GM19351 (cell line): Measurements from ENCODE around the gene MPHOSPH9.

ENCODE experiments used
- ATAC-seq: cut with Tn5 transposase; IDR thresholded peaks from one replicate; pipeline ENCODE4 v1.9.1; 2021; ENCODE audit warnings: mild to moderate bottlenecking, moderate library complexity; ENCODE audit not compliant: unreplicated experiment

Gene MPHOSPH9

GRCh38 chr12:123131291-123131832, 101.6 kb downstream of the MPHOSPH9 start:
- ATAC-seq = no peak

- ATAC-seq = no peak
These were observed 103.3 kb downstream of the MPHOSPH9 start for GRCh38 chr12:123129621-123130020.

GRCh38 chr12:123127182-123127495, 105.8 kb downstream of the MPHOSPH9 start:
- no peak for ATAC-seq

DNA sequence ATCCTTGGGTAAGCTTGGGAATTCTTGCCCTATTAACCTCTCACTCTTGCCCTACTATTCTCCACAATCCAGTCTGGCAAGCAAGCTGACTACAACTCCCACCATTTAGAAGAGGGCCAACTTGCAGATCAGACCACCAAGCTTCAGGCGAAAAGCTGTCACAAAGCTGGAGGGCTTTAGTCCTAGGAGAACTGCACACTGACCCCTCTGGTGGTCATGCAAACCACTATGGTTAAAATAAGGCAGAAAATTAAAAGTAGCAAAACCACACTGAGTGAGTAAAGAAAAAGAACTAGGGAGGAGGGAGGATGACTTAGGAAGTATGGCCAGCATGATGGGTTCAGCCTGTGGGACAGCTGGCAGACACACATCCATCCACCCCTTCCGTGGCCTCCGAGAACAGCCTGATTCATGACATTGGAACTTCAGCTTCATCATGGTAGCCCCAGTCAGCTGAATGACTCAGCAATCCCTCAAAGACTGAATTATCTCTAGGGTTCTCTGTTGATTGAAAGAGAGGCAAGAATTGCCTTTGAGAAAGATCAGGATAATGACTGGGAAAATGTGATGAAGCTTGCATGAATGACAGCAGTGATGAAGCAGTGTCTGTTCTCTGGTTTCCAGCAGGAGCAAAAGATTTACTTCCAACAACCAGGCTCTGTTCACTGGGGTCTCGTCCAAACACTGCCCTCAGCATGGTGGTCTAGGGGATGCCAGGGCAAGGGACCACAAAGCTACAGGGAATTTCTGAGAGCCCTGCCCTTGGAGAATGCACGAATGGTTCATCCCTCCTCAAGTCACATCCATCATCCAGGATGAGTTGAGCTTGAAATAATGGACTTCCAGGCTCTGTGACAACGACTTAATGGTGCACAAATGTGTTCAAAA, 106.4 kb downstream of the MPHOSPH9 start:
- ATAC-seq = no peak

DNA sequence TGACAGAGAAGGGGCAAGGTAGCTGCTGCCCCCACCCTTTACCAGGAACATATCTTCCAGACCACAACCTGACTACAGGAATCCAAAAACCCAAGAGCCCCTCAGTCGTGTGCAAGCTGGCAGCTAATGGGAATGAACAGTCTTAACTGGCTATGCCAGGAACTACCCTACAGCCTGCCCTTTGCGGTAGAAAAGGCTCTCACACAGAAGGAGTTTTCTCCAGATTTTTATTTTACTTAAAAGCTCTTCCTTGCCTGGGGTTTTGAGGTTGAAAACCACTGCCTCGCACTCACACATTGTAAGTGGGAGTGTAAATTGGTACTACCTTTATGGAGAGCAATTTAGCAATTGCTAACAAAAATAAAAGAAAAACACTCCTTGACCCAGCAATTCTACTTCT, 110.3 kb downstream of the MPHOSPH9 start:
- ATAC-seq = no peak

GRCh38 chr12:123121670-123122069, 111.3 kb downstream of the MPHOSPH9 start:
- no peak for ATAC-seq

- ATAC-seq = peak; percentile 28
These were observed 112.3 kb downstream of the MPHOSPH9 start for GRCh38 chr12:123120452-123121166.

DNA sequence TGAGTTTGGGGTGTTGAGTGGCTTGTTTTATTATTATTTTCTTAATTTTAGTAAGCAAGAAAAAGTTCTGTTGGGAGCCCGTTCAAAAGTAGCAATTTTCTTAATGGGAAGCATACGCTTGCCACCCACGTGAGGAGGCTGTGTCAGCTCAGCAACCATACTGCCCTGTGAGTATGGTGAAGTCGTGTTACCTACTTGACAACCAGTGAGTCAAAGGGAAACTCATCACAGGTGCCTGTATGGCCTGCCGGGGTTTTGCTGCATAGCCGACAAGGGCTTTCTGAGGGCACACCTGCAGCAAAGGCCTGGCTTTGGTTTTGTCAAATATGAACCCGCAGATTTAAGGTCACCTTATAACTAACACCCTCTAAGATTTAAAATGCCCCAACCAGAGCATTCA, 113.1 kb downstream of the MPHOSPH9 start:
- ATAC-seq = peak; percentile 92

- no peak for ATAC-seq
These were observed 114.4 kb downstream of the MPHOSPH9 start for GRCh38 chr12:123118497-123118896.

DNA sequence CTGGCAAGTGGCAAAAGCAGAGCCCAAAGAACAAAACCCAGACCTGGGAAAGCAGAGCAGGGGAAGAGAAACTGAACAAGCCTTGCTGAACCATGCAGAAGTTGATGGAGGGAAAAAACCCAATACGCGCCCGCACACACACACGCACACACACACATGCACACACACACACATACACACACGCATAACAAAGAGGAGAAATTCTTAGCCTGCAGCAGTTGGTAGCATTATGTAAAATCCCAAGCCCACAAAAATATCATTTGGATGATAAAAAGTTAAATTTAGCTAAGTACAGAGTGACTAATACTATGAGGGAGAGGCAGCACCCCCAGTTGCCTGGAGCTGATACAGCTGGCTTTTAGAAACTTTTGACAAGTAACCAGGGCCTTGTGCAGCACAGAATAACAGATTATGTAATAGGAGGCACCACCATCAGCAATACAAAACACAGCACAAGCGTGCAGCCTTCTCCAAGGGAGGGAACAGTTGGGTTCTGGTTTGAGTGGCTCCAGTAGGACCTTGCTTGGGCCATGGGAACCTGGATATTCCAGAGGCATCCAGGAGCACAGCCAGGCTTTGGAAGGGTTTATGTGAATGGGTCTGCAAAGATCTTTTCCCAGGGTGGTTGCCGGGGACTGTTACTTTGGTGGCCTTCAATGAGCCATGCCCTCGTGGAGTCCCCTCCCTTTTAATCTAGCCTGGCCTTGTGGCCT, 117.4 kb downstream of the MPHOSPH9 start:
- no peak for ATAC-seq

GRCh38 chr12:123114304-123115083, 118.4 kb downstream of the MPHOSPH9 start:
- ATAC-seq = no peak

DNA sequence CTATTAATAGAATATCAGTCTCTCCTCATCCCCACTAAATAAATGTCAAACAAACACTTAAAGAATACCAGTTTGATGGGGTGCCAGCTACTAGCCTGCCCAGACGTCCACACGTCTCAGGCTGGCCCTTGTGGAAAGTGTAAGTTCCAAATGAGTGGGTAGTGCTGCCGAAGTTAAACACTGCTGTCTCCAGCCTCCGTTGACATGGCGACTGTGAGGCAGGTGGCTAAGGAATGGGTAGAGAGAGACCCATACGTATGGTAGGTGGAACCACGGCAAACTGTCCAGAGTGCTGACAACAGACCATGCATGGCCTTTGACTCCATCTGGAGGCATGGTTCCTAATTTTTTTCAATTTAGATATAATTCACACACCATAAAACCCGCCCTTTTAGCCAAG, 119.9 kb downstream of the MPHOSPH9 start:
- ATAC-seq = no peak

DNA sequence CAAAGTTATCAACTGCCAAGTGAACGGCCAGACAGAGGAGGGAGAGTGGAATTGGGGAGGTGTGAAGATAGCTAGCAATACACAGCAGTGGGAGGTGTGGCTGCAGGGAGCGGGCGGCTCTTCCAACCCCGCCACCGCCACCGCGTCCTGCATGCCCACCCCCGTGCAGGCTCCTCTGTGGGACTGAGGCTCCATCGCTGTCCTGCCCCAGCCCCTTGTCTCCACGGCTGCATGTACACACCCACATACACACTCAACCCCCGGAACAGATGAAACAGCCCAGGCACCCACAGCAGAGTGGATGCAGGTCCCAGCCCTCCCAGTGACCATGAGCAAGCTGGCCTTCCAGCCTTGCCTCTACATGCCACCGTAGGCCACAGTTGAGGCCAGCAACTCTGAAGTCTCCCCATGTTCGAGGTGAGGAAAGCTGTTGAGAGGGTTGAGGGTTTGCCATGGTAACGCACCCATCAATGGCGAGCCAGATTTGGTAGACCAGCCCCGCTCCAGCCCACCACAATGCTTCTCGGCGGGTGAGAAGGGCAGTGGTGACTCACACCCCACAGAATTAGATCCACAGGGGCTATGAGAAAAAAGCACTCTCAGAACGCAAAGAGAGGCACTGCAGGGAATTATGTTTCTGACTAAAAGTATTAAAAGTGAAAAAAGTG, 121.3 kb downstream of the MPHOSPH9 start:
- no peak for ATAC-seq

DNA sequence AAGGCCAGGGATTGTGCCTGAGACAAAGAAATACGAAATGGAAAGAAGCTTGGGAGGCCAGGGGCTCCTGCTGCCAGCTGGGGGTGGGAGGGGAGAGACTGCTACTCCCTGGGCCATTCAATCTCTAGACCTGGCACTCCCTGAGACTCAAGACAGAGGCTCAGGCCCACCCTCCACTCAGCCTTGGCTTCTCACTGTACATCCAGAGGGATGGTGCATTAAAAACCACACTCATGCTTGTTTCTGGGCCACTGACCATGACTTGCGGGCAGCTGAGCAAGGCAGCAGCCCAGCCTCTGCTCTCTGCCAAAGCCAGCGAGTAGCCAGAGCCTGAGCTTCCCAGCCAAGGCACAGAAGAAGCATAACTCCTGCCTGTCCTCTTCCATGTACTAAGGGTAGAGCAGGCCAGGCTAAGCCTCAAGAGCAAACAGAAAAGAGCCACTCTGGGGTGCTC, 123.6 kb downstream of the MPHOSPH9 start:
- no peak for ATAC-seq

DNA sequence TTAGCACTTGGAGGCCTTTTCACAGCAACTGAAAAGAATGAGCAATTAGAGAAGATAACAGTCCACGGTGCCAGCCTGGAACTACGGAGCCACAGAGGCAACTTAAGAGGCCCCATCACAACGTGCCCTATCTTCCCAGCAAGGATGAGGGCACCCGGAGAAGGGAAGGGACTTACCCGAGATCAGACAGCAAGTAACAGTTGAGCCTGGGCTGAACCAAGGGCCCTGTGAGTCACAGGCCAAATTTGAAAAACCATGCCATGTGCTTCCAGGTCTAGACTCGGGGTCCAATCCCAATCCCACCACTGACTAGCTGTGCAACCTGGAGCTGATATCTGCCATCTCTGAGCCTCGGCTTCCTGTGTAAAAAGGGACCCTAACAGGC, 124.3 kb downstream of the MPHOSPH9 start:
- ATAC-seq = no peak

DNA sequence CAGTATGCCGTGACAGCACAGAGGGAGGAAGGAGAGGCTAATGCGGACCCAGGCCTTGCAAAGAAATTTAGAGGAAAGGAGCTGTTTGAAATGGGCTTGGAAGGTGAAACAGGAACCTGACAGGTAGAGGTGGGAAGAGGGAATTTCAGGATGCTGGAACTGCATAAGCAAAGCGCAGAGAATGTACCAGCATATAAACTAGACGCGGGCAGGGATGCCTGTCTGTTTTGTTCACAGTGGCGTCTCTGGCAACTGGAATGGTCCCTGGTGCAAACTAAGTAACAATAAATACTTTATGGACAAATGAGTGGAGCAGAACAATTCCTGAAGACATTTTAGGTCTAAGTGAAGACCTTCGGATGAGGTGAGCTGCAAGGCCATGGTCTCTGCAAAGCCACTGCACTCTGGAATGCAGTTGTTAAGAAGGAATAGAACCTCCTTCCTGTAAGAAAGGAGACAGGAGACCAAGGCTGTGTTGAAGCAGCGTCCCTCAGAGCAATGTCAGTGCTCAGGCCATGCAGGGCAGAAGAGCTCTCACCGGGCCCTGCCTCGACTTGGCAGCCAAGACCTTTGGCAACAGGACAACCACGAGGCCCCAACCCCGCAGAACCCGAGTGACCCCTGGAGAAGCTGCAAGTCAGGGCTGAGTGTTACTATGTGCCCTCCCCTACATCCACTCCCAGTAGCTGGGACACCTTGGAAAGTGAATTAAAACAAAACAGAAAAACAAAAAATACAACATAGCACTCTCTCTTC, 124.8 kb downstream of the MPHOSPH9 start:
- no peak for ATAC-seq

- ATAC-seq = peak; percentile 60
These were observed 126.1 kb downstream of the MPHOSPH9 start for GRCh38 chr12:123106640-123107359.

DNA sequence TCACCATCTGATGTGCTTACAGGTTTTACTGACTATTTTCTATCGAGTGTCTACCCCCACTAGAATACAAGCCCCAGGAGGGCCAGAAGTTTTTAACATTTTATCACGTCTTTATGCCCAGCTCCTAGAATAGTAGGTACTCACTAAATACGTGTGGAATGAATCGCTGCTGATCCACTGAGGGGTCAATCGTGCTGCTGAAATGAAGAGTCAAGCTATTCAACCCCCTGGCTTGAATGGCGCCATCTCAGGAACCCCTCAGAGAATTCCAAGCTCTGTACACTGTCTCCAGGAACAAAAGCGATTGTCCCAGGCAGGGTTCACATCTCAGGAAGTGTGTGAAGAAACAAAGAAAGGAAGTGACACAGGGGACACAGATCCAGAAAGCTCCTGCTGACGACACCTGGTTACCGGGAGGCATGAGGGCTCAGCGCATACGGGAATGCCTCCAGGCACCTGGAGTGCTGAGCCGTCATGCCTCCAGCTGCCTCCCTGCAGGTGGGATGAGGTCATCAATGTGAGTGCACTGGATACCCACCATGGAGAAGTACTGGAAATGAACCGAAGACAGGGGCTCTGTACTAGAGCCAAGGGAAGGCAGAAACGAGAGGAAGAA, 127.6 kb downstream of the MPHOSPH9 start:
- ATAC-seq = no peak
